Aorta (tissue), 5 donors: ENCODE measurements around the gene COLGALT1. TPM values are rescaled to one million over a fixed set of nuclear protein-coding genes. Genes with fewer than 3 reads are reported as not detected.

ENCODE experiments used
- ATAC-seq: fragments of 200-7000 bp; cut with Tn5 transposase; one replicate; pipeline ENCODE4 v1.9.1; 2022; ENCODE audit warnings: moderate library complexity; ENCODE audit not compliant: low FRiP score
- DNase-seq, 2 donors: peaks; one replicate each; pipeline ENCODE4 v3.0.0-alpha.2; 2020
- H3K27ac ChIP-seq, 2 donors: one replicate each; pipeline ENCODE4 v1.5.1; 2013; ENCODE audit warnings: low read length in 2 of 2, mild to moderate bottlenecking in 2 of 2, moderate library complexity in 2 of 2, control low read depth in 1 of 2, inconsistent platforms in 1 of 2, low read depth in 1 of 2
- H3K27me3 ChIP-seq, 2 donors: one replicate each; pipeline ENCODE4 v1.6.1; 2013; ENCODE audit warnings: control low read depth in 1 of 2, low read length in 1 of 2, mild to moderate bottlenecking in 1 of 2, moderate library complexity in 1 of 2; ENCODE audit not compliant: insufficient read depth in 2 of 2, control insufficient read depth in 1 of 2
- H3K36me3 ChIP-seq, 2 donors: one replicate each; pipeline ENCODE4 v1.6.1; 2013; ENCODE audit warnings: control low read depth in 1 of 2, low read length in 1 of 2, mild to moderate bottlenecking in 1 of 2; ENCODE audit not compliant: insufficient read depth in 2 of 2, control insufficient read depth in 1 of 2
- H3K4me1 ChIP-seq, 2 donors: one replicate each; pipeline ENCODE4 v1.6.1; 2013; ENCODE audit warnings: low read length in 2 of 2, control low read depth in 1 of 2, mild to moderate bottlenecking in 1 of 2, moderate library complexity in 1 of 2; ENCODE audit not compliant: insufficient read depth in 2 of 2, control insufficient read depth in 1 of 2
- H3K4me3 ChIP-seq, 2 donors: one replicate each; pipeline ENCODE4 v1.5.1; 2013; ENCODE audit warnings: low read length in 2 of 2, control low read depth in 1 of 2, mild to moderate bottlenecking in 1 of 2
- H3K9me3 ChIP-seq: one replicate; pipeline ENCODE4 v1.6.1; 2013; ENCODE audit warnings: mild to moderate bottlenecking, low read length; ENCODE audit not compliant: control insufficient read depth
- WGBS, 2 donors: extraction: QIAGEN DNeasy Blood & Tissue Kit; methylation state at CpG; one replicate each; pipeline ENCODE4 v1.1.7; 2013; 5-methylcytosine and 5-hydroxymethylcytosine counted together
- intact Hi-C, 2 donors: fragments of 100-400 bp; cut with DNase I; formaldehyde crosslinking; loops; one replicate each; pipeline versions ENCODE4 v1.14.2 to v1.15.0; 2022
- polyA plus RNA-seq, 2 donors: library from polyadenylated mRNA; stranded (reverse); fragments of 200-250 nt; gene quantifications; one replicate each; pipeline ENCODE4 v1.2.3, GENCODE V29; 2013
- total RNA-seq, 2 donors: library from RNA; stranded (reverse); fragmentation: NEBNext Ultra II Directional; extraction: Animal tissue kit (Norgen Biotek cat#: 25700); gene quantifications; one replicate each; pipeline ENCODE4 v1.2.1, GENCODE V29; 2021
- donor health status: healthy with polysubstance abuse.
- donor health status: Bipolar disorder and iron deficiency.
- donor health status: DM: no; HTN: no; CAD: no.
- donor health status: DM: no; HTN: no; CAD: no.
- donor health status: DM: yes; HTN: yes; CAD: no.

COLGALT1 gene
- total and polyA plus RNA-seq, 4 donors: 26.3 to 91.2 (median 56.3) TPM

DNA sequence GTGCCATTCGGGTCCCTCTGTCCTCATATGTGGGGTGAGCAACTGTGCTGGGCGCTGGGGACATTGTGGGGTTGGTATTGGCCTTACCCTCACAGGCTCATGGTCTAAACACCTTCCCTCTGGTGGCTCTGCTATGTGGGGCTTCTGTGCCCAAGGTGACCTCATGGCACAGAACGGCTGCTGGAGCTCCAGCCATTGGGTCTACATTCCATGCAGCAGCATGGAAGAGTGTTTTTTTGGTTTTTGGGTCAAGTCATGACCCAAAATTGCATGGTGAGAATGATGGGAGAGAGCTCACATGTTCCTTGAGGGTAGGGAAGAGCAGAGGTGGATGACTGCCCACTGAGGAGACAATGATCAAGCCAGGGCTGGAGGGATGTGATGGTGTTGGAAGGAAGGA, 26.8 kb upstream of the COLGALT1 start:
- no peaks in the 10 kb centered on the region for H3K36me3 ChIP-seq
- no peak for DNase-seq
- H3K4me1 ChIP-seq: no peaks in the 10 kb centered on the region
- peaks cover 4% of the 10 kb centered on the region for H3K9me3 ChIP-seq
- H3K27ac ChIP-seq: no peak overlapping the region
- no peak overlapping the region for H3K4me3 ChIP-seq
- intact Hi-C loops: no loop called here
- no peaks in the 10 kb centered on the region for H3K27me3 ChIP-seq
- WGBS, 2 donors: 96 to 97% methylated on average over 3 of the region's 3 CpGs
- no peak for ATAC-seq

DNA sequence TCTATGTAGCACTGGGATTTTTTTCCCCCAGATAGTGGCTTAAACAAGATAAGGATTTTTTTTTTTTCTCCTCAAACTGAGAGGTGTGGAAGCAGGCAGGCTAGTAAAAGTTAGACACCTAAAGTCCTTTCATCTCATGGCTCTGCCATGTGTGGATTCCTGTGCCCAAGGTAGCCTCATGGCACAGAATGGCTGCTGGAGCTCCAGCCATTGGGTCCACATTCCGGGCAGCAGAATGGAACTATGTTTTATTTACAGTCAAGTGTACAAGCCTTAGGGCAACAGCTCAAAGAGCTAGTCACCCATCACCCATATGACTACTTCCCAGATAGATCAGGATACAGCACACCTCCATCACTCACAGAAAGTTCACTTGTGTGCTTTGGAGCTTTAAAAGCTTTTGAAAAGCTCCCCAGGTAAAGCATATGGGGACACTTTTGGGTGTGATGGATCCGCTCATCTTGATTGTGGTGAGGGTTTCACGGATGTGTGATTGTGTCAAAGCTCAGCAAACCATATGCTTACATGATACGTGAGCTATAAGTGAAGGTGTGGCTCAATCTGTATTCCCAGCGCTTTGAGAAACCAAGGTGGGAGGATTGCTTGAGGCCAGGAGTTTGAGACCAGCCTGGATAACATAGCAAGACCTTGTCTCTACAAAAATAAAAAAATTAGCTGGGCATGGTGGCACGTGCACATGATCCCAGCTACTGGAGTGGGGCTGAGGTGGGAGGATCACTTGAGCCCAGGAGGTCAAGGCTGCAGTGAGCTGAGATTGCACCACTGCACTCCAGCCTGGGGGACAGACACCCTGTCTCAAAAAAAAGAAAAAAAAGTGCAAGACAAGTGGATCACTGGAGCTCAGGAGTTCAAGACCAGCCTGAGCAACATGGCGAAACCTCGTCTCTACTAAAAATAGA, 25.9 kb upstream of the COLGALT1 start:
- no peak for DNase-seq
- Histone ChIP-seq H3K4me1 (no peaks in the 10 kb centered on the region), H3K4me3 (no peak overlapping the region), H3K9me3 (peaks cover 4% of the 10 kb centered on the region), H3K36me3 (no peaks in the 10 kb centered on the region), H3K27ac (no peak overlapping the region), H3K27me3 (no peaks in the 10 kb centered on the region)
- 72 to 74% methylated on average over 8 of the region's 8 CpGs for WGBS, 2 donors
- intact Hi-C loops: no loop called here
- no peak for ATAC-seq

DNA sequence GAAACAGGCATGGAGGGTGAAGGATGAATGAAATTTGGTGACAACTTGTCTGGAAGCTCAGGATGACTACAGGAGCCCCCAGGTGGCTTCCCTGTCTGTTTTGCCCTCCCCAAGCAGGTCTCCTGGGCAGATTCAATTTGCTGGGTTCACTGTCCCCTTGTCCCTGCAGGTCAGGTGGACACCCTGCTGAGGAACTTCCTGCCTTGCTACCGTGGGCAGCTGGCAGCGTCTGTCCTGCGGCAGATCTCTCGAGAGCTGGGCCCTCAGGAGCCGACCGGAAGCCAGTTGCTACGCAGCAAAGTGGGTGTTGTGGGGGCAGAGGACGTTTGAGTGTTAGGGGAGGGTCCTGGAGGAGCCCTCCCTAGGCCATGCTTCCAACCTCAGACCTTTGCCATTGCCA, 24.9 kb upstream of the COLGALT1 start:
- H3K4me3 ChIP-seq: no peak overlapping the region
- H3K4me1 ChIP-seq: no peaks in the 10 kb centered on the region
- H3K36me3 ChIP-seq: no peaks in the 10 kb centered on the region
- H3K27me3 ChIP-seq: no peaks in the 10 kb centered on the region
- no peak for ATAC-seq
- H3K27ac ChIP-seq: no peak overlapping the region
- peaks cover 1% of the 10 kb centered on the region for H3K9me3 ChIP-seq
- WGBS, 2 donors: 9 to 19% methylated on average over 8 of the region's 8 CpGs
- no peak for DNase-seq
- intact Hi-C loops: no loop called here

DNA sequence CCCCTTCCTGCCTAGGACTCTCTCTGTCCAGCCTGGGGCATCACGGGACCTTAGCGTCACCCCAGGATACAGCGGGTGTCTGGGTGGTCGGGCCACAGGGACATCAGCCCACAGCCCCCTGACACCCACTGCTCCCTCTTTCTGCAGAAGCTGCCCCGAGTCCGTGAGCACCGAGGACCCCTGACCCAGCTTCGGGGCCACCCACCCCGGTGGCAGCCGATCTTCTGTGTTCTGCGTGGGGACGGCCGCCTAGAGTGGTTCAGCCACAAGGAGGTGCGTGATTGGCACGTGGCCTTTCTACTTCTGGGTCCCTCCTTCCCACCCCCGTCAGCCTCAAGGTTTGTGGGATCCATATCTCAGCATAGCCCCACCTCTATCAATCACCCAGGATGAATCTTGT, 23.3 kb upstream of the COLGALT1 start:
- ATAC-seq (no peak), DNase-seq (no peak)
- 84% methylated on average over 16 of the region's 16 CpGs for WGBS, 2 donors
- Histone ChIP-seq H3K4me3 (no peak overlapping the region), H3K27ac (no peak overlapping the region), H3K4me1 (no peaks in the 10 kb centered on the region), H3K9me3 (peaks cover 1% of the 10 kb centered on the region), H3K27me3 (no peaks in the 10 kb centered on the region), H3K36me3 (no peaks in the 10 kb centered on the region)
- intact Hi-C loops: no loop called here

DNA sequence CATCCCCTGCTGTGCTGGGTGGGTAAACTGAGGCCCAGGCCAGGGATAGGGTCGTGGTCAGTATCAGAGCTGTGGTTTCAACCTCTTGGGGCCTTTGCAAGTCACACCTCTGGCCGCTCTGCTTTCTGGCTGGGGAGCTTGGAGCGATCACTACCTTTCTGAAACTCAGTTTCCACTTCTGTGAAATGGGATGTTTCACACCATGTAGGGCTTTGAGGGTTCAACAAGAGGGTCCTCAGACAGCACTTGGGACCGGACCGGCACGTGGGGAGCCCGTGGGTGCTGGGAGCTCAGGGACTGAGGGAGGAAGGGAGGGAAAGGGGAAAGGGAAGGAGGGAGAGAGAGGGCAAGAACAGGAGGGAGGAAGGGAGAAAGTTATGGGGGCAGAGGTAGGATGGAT, 22.9 kb upstream of the COLGALT1 start:
- DNase-seq: no peak
- no peaks in the 10 kb centered on the region for H3K27me3 ChIP-seq
- peaks cover 1% of the 10 kb centered on the region for H3K9me3 ChIP-seq
- WGBS, 2 donors: 62 to 68% methylated on average over 7 of the region's 7 CpGs
- no peaks in the 10 kb centered on the region for H3K4me1 ChIP-seq
- H3K36me3 ChIP-seq: no peaks in the 10 kb centered on the region
- ATAC-seq: no peak
- no peak overlapping the region for H3K27ac ChIP-seq
- intact Hi-C loops: no loop called here
- no peak overlapping the region for H3K4me3 ChIP-seq

DNA sequence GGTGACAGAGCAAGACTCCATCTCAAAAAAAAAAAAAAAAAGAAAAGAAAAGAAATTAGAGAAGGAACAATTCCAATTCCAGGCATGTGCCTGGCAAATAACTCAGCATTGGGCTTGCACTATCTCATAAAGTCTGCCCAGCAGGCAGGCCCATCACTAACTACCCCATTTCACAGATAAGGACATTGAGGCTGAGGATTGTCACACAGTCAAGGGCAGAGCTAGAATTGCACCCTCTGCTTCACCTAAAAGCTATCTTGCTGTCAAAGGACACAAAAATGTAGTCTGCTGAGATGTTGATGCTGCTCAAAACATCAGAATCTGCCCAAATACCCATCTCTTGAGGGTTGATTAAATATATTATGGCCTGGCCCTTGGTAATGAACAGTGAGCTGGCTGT, 20.7 kb upstream of the COLGALT1 start:
- Histone ChIP-seq H3K27me3 (no peaks in the 10 kb centered on the region), H3K36me3 (no peaks in the 10 kb centered on the region), H3K4me1 (no peaks in the 10 kb centered on the region), H3K9me3 (no peaks in the 10 kb centered on the region), H3K4me3 (no peak overlapping the region), H3K27ac (no peak overlapping the region)
- ATAC-seq (no peak), DNase-seq (no peak)
- intact Hi-C loops: no loop called here

DNA sequence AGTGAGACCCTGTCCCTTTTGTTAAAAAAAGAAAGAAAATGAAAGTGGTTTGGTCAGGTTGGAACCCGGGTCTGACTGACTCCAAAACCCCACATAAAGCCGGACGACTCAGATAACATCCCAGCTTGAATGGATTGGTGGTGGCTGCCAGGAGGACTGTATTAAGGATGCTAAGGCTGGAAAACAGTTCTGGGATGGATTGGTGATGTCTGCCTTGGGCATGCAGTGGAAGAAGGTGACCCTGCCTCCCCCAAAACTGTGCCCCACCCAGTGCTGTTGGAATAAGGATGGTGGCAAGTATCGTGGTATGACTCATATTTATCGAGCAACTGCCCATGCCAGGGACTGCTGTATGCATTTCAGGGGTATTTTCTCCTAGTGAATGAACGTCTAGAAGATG, 18.5 kb upstream of the COLGALT1 start:
- 79 to 81% methylated on average over 6 of the region's 6 CpGs for WGBS, 2 donors
- intact Hi-C loops: no loop called here
- no peak for ATAC-seq
- Histone ChIP-seq H3K27me3 (no peaks in the 10 kb centered on the region), H3K36me3 (no peaks in the 10 kb centered on the region), H3K4me1 (no peaks in the 10 kb centered on the region), H3K27ac (no peak overlapping the region), H3K9me3 (no peaks in the 10 kb centered on the region), H3K4me3 (no peak overlapping the region)
- no peak for DNase-seq

DNA sequence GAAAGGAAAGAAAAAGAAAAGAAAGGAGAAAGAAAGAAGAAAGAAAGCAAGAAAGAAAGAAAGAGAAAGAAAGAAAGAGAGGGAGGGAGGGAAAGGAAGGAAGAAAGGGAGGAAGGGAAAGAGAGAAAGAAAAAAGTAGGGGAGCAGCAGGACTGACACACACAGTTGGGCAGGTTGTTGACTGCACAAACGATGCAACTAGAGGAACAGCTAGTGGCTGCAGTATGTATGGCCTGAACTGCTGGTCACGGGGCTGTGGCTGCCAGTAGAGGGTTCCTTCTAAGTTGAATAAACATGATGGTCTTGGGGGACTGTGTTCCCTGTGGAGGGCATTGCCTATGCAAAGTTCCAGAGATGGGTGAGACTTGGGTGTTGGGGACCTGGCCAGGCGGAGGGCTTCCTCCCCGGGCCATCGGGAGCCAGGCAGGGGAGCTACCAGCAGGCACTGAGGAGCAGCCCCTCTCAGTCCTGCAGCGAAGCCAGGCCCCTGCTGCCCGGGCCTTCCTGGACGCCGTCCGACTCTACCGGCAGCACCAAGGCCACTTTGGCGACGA, 16.7 kb upstream of the COLGALT1 start:
- ATAC-seq: no peak
- Histone ChIP-seq H3K27me3 (no peaks in the 10 kb centered on the region), H3K27ac (no peak overlapping the region), H3K4me3 (no peak overlapping the region), H3K4me1 (no peaks in the 10 kb centered on the region), H3K9me3 (no peaks in the 10 kb centered on the region), H3K36me3 (no peaks in the 10 kb centered on the region)
- intact Hi-C loops: no loop called here
- 4 to 5% methylated on average over 13 of the region's 13 CpGs for WGBS, 2 donors
- no peak for DNase-seq
